Lower lobe of right lung (tissue), 2 donors: ENCODE results near the gene GLMP. TPM values are rescaled to one million over a fixed set of nuclear protein-coding genes. Genes with fewer than 3 reads are reported as not detected.

Source experiments
- ATAC-seq, 2 donors: fragments of 200-7000 bp; cut with Tn5 transposase; one replicate each; pipeline ENCODE4 v1.9.1; 2020 to 2022; ENCODE audit warnings: mild to moderate bottlenecking in 2 of 2, moderate library complexity in 2 of 2
- DNase-seq: peaks from one replicate; pipeline ENCODE4 v3.0.0-alpha.2; 2020
- H3K27ac ChIP-seq: fragments of 200-600 bp; one replicate; pipeline ENCODE4 v1.8.0; 2022
- H3K27me3 ChIP-seq: fragments of 200-600 bp; one replicate; pipeline ENCODE4 v1.8.0; 2022; ENCODE audit warnings: low read depth
- H3K36me3 ChIP-seq: fragments of 200-600 bp; one replicate; pipeline ENCODE4 v1.8.0; 2022; ENCODE audit warnings: mild to moderate bottlenecking
- H3K4me1 ChIP-seq: fragments of 200-600 bp; one replicate; pipeline ENCODE4 v1.8.0; 2022
- H3K4me3 ChIP-seq: fragments of 200-600 bp; one replicate; pipeline ENCODE4 v1.8.0; 2022; ENCODE audit warnings: mild to moderate bottlenecking
- H3K9me3 ChIP-seq: fragments of 200-600 bp; one replicate; pipeline ENCODE4 v1.8.0; 2022
- CTCF ChIP-seq: fragments of 200-600 bp; IDR thresholded peaks from one replicate; pipeline ENCODE4 v1.8.0; 2022; ENCODE audit warnings: antibody characterized with exemption, mild to moderate bottlenecking
- intact Hi-C: fragments of 100-400 bp; cut with DNase I; formaldehyde crosslinking; loops from one replicate; pipeline ENCODE4 v1.11.0; 2022
- total RNA-seq: library from RNA; stranded (reverse); fragmentation: NEBNext Ultra II Directional; extraction: Animal tissue kit (Norgen Biotek cat#: 25700); gene quantifications from one replicate; pipeline ENCODE4 v1.2.1, GENCODE V29; 2021
- donor health status: DM: no; HTN: yes; CAD: no; lungs with severe emphysema.

GLMP gene
- total RNA-seq, 1 donor from 2014 or later, result 53.7 TPM

- ATAC-seq (no peak), DNase-seq (no peak)
- H3K27ac ChIP-seq, result no peak overlapping the region
- H3K9me3 ChIP-seq, result no peaks in the 10 kb centered on the region
- H3K4me3 ChIP-seq, result no peak overlapping the region
- no peaks in the 10 kb centered on the region for H3K4me1 ChIP-seq
- no peaks in the 10 kb centered on the region for H3K27me3 ChIP-seq
- no peak for TF ChIP-seq CTCF
- intact Hi-C loops, result no loop called here
- peaks cover 100% of the 10 kb centered on the region for H3K36me3 ChIP-seq
These were observed 25.2 kb downstream of the GLMP start for GRCh38 chr1:156270314-156270713.

GRCh38 chr1:156268336-156268735 is 27.1 kb downstream of the GLMP start:
- Histone ChIP-seq H3K36me3 (peaks cover 98% of the 10 kb centered on the region), H3K4me1 (no peaks in the 10 kb centered on the region), H3K9me3 (no peaks in the 10 kb centered on the region), H3K4me3 (no peak overlapping the region), H3K27me3 (no peaks in the 10 kb centered on the region), H3K27ac (no peak overlapping the region)
- TF ChIP-seq CTCF, result no peak
- intact Hi-C loops, result no loop called here
- DNase-seq, result no peak
- no peak for ATAC-seq

GRCh38 chr1:156266051-156266450 is 29.4 kb downstream of the GLMP start:
- H3K9me3 ChIP-seq, result no peaks in the 10 kb centered on the region
- DNase-seq (no peak), ATAC-seq (no peak)
- no peaks in the 10 kb centered on the region for H3K27me3 ChIP-seq
- no peak overlapping the region for H3K27ac ChIP-seq
- no peak for TF ChIP-seq CTCF
- intact Hi-C loops, result no loop called here
- H3K4me1 ChIP-seq, result no peaks in the 10 kb centered on the region
- H3K36me3 ChIP-seq, result peaks cover 98% of the 10 kb centered on the region
- no peak overlapping the region for H3K4me3 ChIP-seq

GRCh38 chr1:156263288-156263655 is 32.2 kb downstream of the GLMP start:
- Histone ChIP-seq H3K27me3 (no peaks in the 10 kb centered on the region), H3K9me3 (no peaks in the 10 kb centered on the region), H3K4me3 (no peak overlapping the region), H3K36me3 (peaks cover 98% of the 10 kb centered on the region), H3K4me1 (no peaks in the 10 kb centered on the region), H3K27ac (no peak overlapping the region)
- no peak for TF ChIP-seq CTCF
- intact Hi-C loops, result no loop called here
- DNase-seq (no peak), ATAC-seq (peak in 1 of 2 donors; percentile 8)

- H3K9me3 ChIP-seq, result no peaks in the 10 kb centered on the region
- no peak for TF ChIP-seq CTCF
- peak in 1 of 2 donors; percentile 27 for ATAC-seq
- peaks cover 98% of the 10 kb centered on the region for H3K36me3 ChIP-seq
- DNase-seq, result no peak
- H3K27me3 ChIP-seq, result no peaks in the 10 kb centered on the region
- no peak overlapping the region for H3K4me3 ChIP-seq
- no peaks in the 10 kb centered on the region for H3K4me1 ChIP-seq
- intact Hi-C loops, result no loop called here
- no peak overlapping the region for H3K27ac ChIP-seq
These were observed 32.8 kb downstream of the GLMP start for GRCh38 chr1:156262461-156263287.
